GM13976 (cell line): Measurements from ENCODE around the gene UBE2E2.

Experiments
- DNase-seq: peaks from one replicate; pipeline ENCODE4 v3.0.0; 2012; ENCODE audit warnings: low spot score
- in situ Hi-C: fragments of 300-500 bp; cut with MboI; formaldehyde crosslinking; loops from one replicate; pipeline ENCODE4 v1.12.0; 2022; ENCODE audit warnings: low sequenced_read_pairs, mixed read lengths, inconsistent platforms; ENCODE audit not compliant: unreplicated experiment
- TF ChIP-seq, protein P1 (sequence below): IDR thresholded peaks from 2 replicates; pipeline ENCODE4 v1.5.1; 2012; ENCODE audit warnings: borderline replicate concordance, mild to moderate bottlenecking; ENCODE audit not compliant: insufficient read depth; ENCODE audit errors: extremely low read depth, missing control alignments, control extremely low read depth

Gene UBE2E2

DNA sequence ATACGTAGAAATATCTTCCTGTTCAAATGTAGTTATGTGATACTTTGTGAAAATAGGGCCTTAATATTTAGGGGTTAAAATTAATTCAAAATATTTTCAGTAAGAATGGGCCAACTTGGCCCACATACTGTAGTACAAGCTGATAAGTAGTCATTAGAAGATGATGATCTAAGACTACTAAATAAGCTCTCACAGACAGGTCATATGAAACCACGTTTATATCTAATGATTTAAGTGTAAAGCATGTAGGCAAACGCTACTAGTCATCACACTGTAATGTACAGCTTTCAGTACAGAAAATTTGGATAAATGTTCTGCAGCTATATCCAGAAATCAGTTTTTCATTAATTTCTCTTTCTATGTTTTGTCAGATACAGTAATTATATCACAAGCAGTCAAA lies 228.6 kb downstream of the UBE2E2 start:
- TF ChIP-seq, protein P1, sequence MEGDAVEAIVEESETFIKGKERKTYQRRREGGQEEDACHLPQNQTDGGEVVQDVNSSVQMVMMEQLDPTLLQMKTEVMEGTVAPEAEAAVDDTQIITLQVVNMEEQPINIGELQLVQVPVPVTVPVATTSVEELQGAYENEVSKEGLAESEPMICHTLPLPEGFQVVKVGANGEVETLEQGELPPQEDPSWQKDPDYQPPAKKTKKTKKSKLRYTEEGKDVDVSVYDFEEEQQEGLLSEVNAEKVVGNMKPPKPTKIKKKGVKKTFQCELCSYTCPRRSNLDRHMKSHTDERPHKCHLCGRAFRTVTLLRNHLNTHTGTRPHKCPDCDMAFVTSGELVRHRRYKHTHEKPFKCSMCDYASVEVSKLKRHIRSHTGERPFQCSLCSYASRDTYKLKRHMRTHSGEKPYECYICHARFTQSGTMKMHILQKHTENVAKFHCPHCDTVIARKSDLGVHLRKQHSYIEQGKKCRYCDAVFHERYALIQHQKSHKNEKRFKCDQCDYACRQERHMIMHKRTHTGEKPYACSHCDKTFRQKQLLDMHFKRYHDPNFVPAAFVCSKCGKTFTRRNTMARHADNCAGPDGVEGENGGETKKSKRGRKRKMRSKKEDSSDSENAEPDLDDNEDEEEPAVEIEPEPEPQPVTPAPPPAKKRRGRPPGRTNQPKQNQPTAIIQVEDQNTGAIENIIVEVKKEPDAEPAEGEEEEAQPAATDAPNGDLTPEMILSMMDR: no peak
- no peak for DNase-seq
- in situ Hi-C loops: no loop called here

DNA sequence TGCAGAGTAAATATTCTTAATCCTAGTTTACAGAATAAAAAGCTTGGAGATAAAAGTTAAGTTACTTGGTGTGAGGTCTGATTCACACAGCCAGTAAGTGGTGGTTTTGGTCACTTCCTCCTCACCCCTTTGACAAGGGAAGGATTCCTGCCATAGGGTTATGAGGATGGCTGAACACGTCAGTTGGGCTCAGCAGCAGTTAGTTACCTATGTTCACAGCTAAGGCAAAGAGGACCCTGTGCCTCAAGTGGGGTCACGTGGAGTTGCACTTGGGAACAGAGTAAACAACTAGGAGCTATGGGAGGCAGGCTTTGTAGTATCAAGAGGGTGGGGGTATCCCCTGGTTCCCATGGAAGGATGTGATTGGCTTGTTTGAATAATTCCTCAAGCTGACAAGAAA lies 232.2 kb downstream of the UBE2E2 start:
- in situ Hi-C loops: no loop called here
- TF ChIP-seq, protein P1: no peak
- DNase-seq: no peak

DNA sequence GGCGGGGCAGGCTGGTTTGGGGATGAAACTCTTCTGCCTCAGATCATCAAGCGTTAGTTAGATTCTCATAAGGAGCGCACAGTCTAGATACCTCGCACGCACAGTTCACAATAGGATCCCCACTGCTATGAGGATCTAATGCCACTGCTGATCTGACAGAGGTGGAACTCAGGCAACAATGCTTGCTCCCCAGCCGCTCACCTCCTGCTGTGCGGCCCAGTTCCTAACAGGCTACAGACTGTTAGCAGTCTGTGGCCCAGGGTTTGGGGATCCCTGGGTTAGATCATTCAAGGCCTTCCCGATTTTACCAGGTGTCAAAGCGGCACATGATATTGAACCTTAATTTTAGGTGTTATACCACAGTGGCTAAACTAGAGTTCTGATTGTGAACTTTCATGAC lies 232.8 kb downstream of the UBE2E2 start:
- no peak for DNase-seq
- in situ Hi-C loops: no loop called here
- TF ChIP-seq, protein P1: no peak

DNA sequence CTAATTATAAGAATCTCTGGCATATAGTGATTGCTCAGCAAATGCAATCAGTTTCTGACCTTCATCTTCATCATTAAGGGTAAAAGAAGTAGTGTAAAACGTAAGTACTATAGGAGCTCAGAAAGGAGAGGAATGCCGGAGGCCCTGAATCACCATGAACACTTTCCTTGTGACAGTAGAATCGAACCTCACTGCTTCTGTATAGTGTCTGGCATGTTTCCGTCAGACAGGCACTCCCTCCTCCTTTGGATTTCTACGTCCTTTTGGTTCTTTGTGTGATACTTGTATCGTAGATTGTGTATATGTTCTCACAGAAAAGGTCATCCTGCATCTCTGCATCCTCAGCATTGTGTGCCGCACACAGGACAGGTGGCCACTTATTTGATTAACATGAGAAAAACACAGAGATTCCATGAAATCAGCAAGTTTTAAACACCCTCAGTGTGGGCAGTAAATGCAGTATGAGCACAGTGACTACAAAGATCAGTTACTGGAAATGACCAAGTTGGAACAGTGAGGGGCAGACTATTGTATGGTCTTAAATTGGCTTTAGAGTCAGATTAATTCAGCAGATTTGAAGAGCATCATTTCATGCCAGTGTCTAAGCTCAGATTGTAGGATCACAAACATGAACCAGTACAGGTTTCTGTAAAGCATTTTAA lies 234.5 kb downstream of the UBE2E2 start:
- in situ Hi-C loops: no loop called here
- no peak for DNase-seq
- TF ChIP-seq, protein P1: no peak

DNA sequence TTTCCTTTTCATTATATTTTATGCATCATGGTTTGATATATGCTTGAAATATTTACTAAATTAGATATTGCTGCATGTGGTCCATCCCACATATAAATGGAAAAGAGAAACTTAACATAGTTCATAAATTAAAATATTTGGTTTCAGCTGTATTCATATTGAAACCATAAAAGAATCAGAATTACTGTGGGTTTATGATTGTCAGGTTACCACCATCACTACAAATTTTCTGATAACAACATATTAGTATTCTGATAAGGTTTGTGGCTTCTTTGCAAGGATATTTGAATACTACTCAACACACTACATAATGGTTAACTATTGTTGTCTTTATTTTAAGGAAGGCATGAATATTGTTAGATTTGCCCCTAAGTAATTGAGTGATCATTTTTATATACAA lies 235.5 kb downstream of the UBE2E2 start:
- in situ Hi-C loops: no loop called here
- TF ChIP-seq, protein P1: no peak
- DNase-seq: no peak

DNA sequence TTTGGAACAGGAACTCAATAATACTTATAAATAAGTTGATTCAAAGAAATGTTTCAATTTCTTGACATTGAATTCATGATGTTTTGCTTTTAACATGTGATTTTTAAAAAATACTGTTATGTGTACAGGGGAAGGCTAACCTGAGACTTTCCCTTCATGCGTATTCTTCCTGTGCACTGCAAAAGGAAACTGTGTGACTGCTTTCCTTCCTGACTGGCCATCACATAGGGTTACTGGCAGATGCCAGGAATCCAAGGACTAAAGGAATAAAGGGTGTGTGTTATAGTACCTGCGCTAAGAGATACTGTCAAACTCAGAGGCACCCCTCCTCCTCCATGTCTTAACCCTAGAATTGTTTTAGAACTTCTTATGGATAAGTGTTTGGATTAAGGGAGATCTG lies 236.0 kb downstream of the UBE2E2 start:
- no peak for DNase-seq
- in situ Hi-C loops: no loop called here
- TF ChIP-seq, protein P1: no peak
